H1 (cell line): ENCODE data around the gene MAGI3. TPM values are rescaled to one million over a fixed set of nuclear protein-coding genes. Genes with fewer than 3 reads are reported as not detected.

ENCODE experiments used
- KDM1A ChIP-seq: fragments of 200-600, 300-600 bp; sonication (generic); IDR thresholded peaks from 2 replicates; pipeline ENCODE4 v1.7.1; 2016; ENCODE audit warnings: mild to moderate bottlenecking, low read length, borderline replicate concordance
- TBP ChIP-seq: IDR thresholded peaks from 2 replicates; pipeline ENCODE4 v1.6.1; 2011; ENCODE audit warnings: low read depth, low read length, improper control_type of control experiment
- polyA plus RNA-seq, 7 experiments: library from polyadenylated mRNA; depleted of rRNA in 3 of 7; stranded (reverse) in 5 of 7; unstranded in 2 of 7; fragments of >200 nt in 5 of 7; fragments of 200-250 nt in 2 of 7; gene quantifications; 1 replicate in 5 of 7; 2 replicates in 1 of 7; 4 replicates in 1 of 7; pipeline versions ENCODE4 v1.2.1 to v1.2.3, GENCODE V29; 2011 to 2013; ENCODE audit warnings: missing spikeins in 2 of 7, mixed read lengths in 2 of 7
- total RNA-seq: library from RNA; stranded (reverse); fragmentation: NEBNext Ultra II Directional; extraction: Animal tissue kit (Norgen Biotek cat#: 25700); gene quantifications from 2 replicates; pipeline ENCODE4 v1.2.1, GENCODE V29; 2021

The MAGI3 gene
- total and polyA plus RNA-seq, 2 of the 8 experiments (the other 6 are each of a cell fraction or from before 2014, with no cell fraction given) = 2.3 to 7.8 TPM

DNA sequence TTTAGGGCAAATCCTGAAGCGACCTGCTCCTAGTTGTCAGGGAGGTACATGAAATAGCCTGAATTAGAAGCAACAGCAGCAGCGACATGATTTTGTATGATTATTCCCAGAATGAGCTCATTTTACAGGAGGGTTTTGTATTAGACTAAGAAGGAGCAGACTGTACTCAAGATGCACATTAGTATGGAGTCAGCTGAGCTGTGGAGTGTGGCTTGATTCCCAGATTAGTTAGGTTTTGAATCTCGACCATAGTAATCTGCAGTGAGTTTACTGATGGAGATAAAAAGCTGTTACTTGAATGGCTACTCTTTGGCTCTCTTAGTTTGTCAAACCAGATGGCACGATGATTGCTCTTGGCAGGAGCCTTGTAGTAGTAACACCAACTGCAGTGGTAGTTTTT, 225.8 kb downstream of the MAGI3 start (continued):
- TF ChIP-seq KDM1A = no peak
- no peak for TF ChIP-seq TBP
